Retinal pigment epithelial cell (primary cell): ENCODE measurements around the gene SEC14L2.

Experiments
- DNase-seq: peaks from one replicate; pipeline ENCODE4 v3.0.0-alpha.2; 2010; ENCODE audit warnings: low read depth
- H3K4me3 ChIP-seq: 2 replicates; pipeline ENCODE4 v1.5.1; 2011; ENCODE audit warnings: mild to moderate bottlenecking, low read length, control low read depth, moderate library complexity
- CTCF ChIP-seq: conservative IDR thresholded peaks from 2 replicates; pipeline ENCODE4 v1.5.1; 2011; ENCODE audit warnings: low read depth, low read length, control low read depth, inconsistent platforms

SEC14L2 gene

GRCh38 chr22:30406400-30406799, 9.6 kb downstream of the SEC14L2 start:
- H3K4me3 ChIP-seq, result no peak overlapping the region
- peak; percentile 61 for DNase-seq
- no peak for TF ChIP-seq CTCF

- no peak for DNase-seq
- TF ChIP-seq CTCF, result no peak
- H3K4me3 ChIP-seq, result no peak overlapping the region
Measured at GRCh38 chr22:30408388-30409102, 11.7 kb downstream of the SEC14L2 start.

GRCh38 chr22:30411780-30412179, 15.0 kb downstream of the SEC14L2 start:
- no peak for DNase-seq
- no peak overlapping the region for H3K4me3 ChIP-seq
- no peak for TF ChIP-seq CTCF

- no peak for DNase-seq
- H3K4me3 ChIP-seq, result no peak overlapping the region
- no peak for TF ChIP-seq CTCF
Measured at GRCh38 chr22:30413001-30413400, 16.2 kb downstream of the SEC14L2 start.

GRCh38 chr22:30413745-30414524, 17.1 kb downstream of the SEC14L2 start:
- H3K4me3 ChIP-seq, result no peak overlapping the region
- TF ChIP-seq CTCF, result no peak
- no peak for DNase-seq

GRCh38 chr22:30414525-30415047, 17.8 kb downstream of the SEC14L2 start:
- DNase-seq, result no peak
- no peak overlapping the region for H3K4me3 ChIP-seq
- TF ChIP-seq CTCF, result no peak
